Right lung (tissue), 5 donors: Measurements from ENCODE around the gene KDR. TPM values are rescaled to one million over a fixed set of nuclear protein-coding genes. Genes with fewer than 3 reads are reported as not detected.

Experiments used
- DNase-seq, 2 donors: peaks; one replicate each; pipeline ENCODE4 v3.0.0-alpha.2; 2013
- polyA plus RNA-seq, 5 donors: library from polyadenylated mRNA; unstranded; fragments of 120-200 nt; gene quantifications; one replicate each; pipeline versions ENCODE4 v1.2.1 to v1.2.3, GENCODE V29; 2013; ENCODE audit warnings: inconsistent platforms in 1 of 5, low replicate concordance in 1 of 5; ENCODE audit not compliant: insufficient read length in 5 of 5, insufficient read depth in 1 of 5

Gene KDR
- polyA plus RNA-seq, 5 donors: 66.3 to 114 (median 97.8) TPM

- no peak for DNase-seq
Measured at GRCh38 chr4:55125763-55126541, 557 bp upstream of the KDR start.

- no peak for DNase-seq
Measured at GRCh38 chr4:55124322-55125076, 896 bp downstream of the KDR start.

GRCh38 chr4:55123791-55124190, 1.6 kb downstream of the KDR start:
- DNase-seq: no peak

GRCh38 chr4:55122235-55122634, 3.2 kb downstream of the KDR start:
- DNase-seq: no peak

- DNase-seq: no peak
Measured at GRCh38 chr4:55121246-55121645, 4.1 kb downstream of the KDR start.

GRCh38 chr4:55118397-55118796, 7.0 kb downstream of the KDR start:
- DNase-seq: no peak

GRCh38 chr4:55117511-55117910, 7.9 kb downstream of the KDR start:
- no peak for DNase-seq

- no peak for DNase-seq
Measured at GRCh38 chr4:55116450-55116849, 8.9 kb downstream of the KDR start.

GRCh38 chr4:55111601-55112000, 13.8 kb downstream of the KDR start:
- DNase-seq: no peak

GRCh38 chr4:55110131-55110530, 15.3 kb downstream of the KDR start:
- DNase-seq: no peak

- DNase-seq: no peak
Measured at GRCh38 chr4:55107054-55107453, 18.3 kb downstream of the KDR start.

- no peak for DNase-seq
Measured at GRCh38 chr4:55103224-55103623, 22.2 kb downstream of the KDR start.

GRCh38 chr4:55099816-55100215, 25.6 kb downstream of the KDR start:
- no peak for DNase-seq

GRCh38 chr4:55098456-55099204, 26.8 kb downstream of the KDR start:
- no peak for DNase-seq

GRCh38 chr4:55096619-55097018, 28.8 kb downstream of the KDR start:
- no peak for DNase-seq

GRCh38 chr4:55096045-55096444, 29.4 kb downstream of the KDR start:
- DNase-seq: no peak

- DNase-seq: no peak
Measured at GRCh38 chr4:55092504-55092903, 32.9 kb downstream of the KDR start.

GRCh38 chr4:55089916-55090315, 35.5 kb downstream of the KDR start:
- no peak for DNase-seq

- no peak for DNase-seq
Measured at GRCh38 chr4:55087913-55088260, 37.5 kb downstream of the KDR start.

GRCh38 chr4:55087009-55087912, 38.1 kb downstream of the KDR start:
- peak; percentile 18 to 36 for DNase-seq

GRCh38 chr4:55086578-55086977, 38.8 kb downstream of the KDR start:
- no peak for DNase-seq

GRCh38 chr4:55083735-55084134, 41.7 kb downstream of the KDR start:
- DNase-seq: no peak
